Neutrophil (primary cell): ENCODE data around the gene GCLC.

Experiments used
- H3K27ac ChIP-seq: fragments of 200-600 bp; sonication (generic); 2 replicates; pipeline ENCODE4 v1.5.1; 2016; ENCODE audit warnings: mild to moderate bottlenecking, moderate library complexity
- H3K27me3 ChIP-seq: fragments of 200-600 bp; sonication (generic); 2 replicates; pipeline ENCODE4 v1.6.0; 2016; ENCODE audit warnings: mild to moderate bottlenecking
- H3K36me3 ChIP-seq: fragments of 200-600 bp; sonication (generic); 2 replicates; pipeline ENCODE4 v1.5.1; 2017
- H3K4me1 ChIP-seq, 2 experiments: fragments of 200-600 bp in 1 of 2; sonication (generic) in 1 of 2; 1 replicate in 1 of 2; 2 replicates in 1 of 2; pipeline versions ENCODE4 v1.5.1 to v1.6.1; 2013 to 2016; ENCODE audit warnings: low read depth in 1 of 2, low read length in 1 of 2, mild to moderate bottlenecking in 1 of 2, moderate library complexity in 1 of 2; ENCODE audit not compliant: control insufficient read depth in 1 of 2, insufficient read depth in 1 of 2
- H3K4me3 ChIP-seq, 2 experiments: fragments of 200-600 bp in 1 of 2; sonication (generic) in 1 of 2; 1 replicate in 1 of 2; 2 replicates in 1 of 2; pipeline ENCODE4 v1.5.1; 2013 to 2016; ENCODE audit warnings: low read depth in 1 of 2, low read length in 1 of 2, mild to moderate bottlenecking in 1 of 2, moderate library complexity in 1 of 2
- H3K9me3 ChIP-seq: fragments of 200-600 bp; sonication (generic); 2 replicates; pipeline ENCODE4 v1.5.1; 2016
- CTCF ChIP-seq: fragments of 200-600 bp; sonication (generic); IDR thresholded peaks from 2 replicates; pipeline ENCODE4 v1.5.1; 2016; ENCODE audit warnings: antibody characterized with exemption

The GCLC gene

GRCh38 chr6:53532061-53532797 lies 12.7 kb downstream of the GCLC start:
- Histone ChIP-seq H3K4me3 (no peak overlapping the region), H3K27me3 (no peaks in the 10 kb centered on the region), H3K4me1 (peaks cover 0 to 18% of the 10 kb centered on the region in 2 experiments), H3K27ac (peak overlapping the region; percentile 37), H3K9me3 (no peaks in the 10 kb centered on the region), H3K36me3 (no peaks in the 10 kb centered on the region)
- TF ChIP-seq CTCF: no peak

DNA sequence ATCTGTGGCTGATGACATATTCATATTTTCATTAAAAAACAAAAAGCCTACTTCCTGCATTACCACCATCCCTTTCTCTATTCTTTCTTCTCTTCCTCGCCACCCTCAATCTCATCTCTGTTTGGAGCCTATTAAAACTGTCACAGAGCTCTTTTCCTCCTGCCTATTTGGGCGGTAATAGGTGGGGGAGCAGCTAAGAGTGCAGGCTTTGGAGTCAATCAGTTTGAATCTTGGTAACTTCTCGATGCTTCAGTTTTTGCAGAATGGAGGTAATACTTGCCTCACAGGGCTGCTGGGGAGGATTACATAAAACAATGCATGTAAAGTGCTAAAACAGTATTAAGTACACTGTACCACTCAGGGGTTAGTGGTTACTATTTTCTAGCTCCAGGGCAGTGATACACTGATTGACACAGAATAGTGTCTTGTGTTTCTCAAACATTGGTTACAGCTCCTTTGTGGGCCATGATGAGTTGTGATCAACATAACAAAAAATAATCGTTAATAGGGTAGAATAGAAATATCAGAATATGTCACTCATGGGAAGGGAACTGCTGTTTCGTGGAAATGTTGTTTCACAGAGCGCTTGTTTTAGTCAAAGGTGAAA lies 14.0 kb downstream of the GCLC start:
- H3K36me3 ChIP-seq: no peaks in the 10 kb centered on the region
- H3K27me3 ChIP-seq: no peaks in the 10 kb centered on the region
- TF ChIP-seq CTCF: no peak
- peaks cover 0 to 25% of the 10 kb centered on the region in 2 experiments for H3K4me1 ChIP-seq
- no peak overlapping the region for H3K4me3 ChIP-seq
- H3K27ac ChIP-seq: no peak overlapping the region
- no peaks in the 10 kb centered on the region for H3K9me3 ChIP-seq

DNA sequence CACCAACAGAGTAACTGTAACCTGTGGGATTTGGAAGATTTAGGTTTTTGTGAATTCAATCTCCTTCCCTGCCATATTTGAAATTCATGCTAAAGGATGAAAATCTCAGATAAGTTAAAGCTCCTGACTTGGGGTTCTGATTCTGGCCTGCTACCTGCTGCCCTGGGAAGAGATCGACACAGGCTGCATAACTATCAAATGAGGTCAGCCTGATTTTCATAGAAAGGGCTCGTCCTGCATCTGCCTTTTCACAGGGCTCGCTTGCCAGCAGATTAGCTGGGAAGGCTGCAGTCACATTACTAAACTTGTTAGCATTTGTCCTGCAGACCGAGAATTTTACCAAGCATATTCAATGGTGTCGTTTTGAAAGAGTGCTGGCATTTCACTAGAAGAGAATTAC lies 14.6 kb downstream of the GCLC start:
- Histone ChIP-seq H3K36me3 (no peaks in the 10 kb centered on the region), H3K27ac (no peak overlapping the region), H3K4me3 (no peak overlapping the region), H3K4me1 (peaks cover 0 to 25% of the 10 kb centered on the region in 2 experiments), H3K27me3 (no peaks in the 10 kb centered on the region), H3K9me3 (no peaks in the 10 kb centered on the region)
- no peak for TF ChIP-seq CTCF

DNA sequence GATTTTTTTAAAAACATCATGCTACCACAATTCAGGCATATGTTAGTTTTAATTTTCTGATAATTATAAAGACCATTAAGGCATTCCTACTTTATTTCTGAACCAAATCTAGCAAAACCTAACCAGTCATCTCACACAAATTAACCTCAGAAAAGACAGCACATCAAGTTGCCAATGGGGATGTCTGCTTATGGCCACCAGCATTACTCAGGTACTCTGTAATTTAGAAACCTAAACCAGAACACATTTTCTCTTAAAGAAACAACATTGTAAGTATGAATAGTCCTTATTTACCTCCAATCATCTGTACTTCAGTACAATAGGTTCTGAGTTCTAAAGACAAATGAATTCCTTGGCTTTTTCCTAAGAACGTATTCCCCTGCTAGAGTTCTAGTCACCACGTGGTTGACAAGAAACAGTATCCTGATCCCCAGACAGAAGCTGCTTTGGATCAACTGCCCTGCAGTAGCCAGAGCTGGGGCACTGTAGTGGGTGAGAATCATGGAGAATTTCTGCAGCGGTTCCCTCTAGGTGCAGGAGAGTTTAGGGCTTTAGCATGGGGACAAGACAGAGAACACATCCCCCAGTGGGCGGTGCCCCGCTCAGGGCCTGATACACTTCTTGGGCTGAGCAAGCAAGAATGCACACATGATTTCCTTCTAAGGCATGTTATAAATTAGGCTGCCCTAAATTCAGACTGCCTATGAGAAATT lies 15.4 kb downstream of the GCLC start:
- Histone ChIP-seq H3K27ac (no peak overlapping the region), H3K36me3 (no peaks in the 10 kb centered on the region), H3K27me3 (no peaks in the 10 kb centered on the region), H3K4me1 (peaks cover 0 to 25% of the 10 kb centered on the region in 2 experiments), H3K9me3 (no peaks in the 10 kb centered on the region), H3K4me3 (no peak overlapping the region)
- TF ChIP-seq CTCF: no peak

DNA sequence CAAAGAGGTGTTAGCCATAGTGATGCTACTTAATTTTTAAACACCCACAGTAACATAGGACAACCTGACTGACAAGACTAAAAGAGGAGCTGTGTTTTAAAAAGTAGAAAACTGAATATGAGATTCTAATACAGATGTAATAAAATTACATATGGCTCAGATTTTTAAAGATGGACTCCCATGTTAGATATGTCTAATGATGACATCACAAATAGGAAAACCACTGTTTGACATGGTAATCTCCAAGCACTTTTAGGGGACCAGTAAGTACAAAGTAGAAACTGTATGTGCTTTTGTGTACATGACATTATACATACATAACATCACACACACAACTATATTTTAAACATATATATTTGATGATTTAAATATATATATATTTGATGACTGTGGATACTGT lies 16.8 kb downstream of the GCLC start:
- Histone ChIP-seq H3K36me3 (no peaks in the 10 kb centered on the region), H3K27me3 (no peaks in the 10 kb centered on the region), H3K4me1 (peaks cover 0 to 17% of the 10 kb centered on the region in 2 experiments), H3K4me3 (no peak overlapping the region), H3K9me3 (no peaks in the 10 kb centered on the region), H3K27ac (no peak overlapping the region)
- TF ChIP-seq CTCF: no peak
